Mammary epithelial cell (primary cell): ENCODE measurements around the gene MSMP.

Experiments
- EZH2 ChIP-seq: IDR thresholded peaks from 2 replicates; pipeline ENCODE4 v1.6.1; 2012; ENCODE audit warnings: low read length, inconsistent platforms, borderline replicate concordance
- TF ChIP-seq, protein P1 (sequence below), 2 donors: IDR thresholded peaks in 1 of 2; conservative IDR thresholded peaks in 1 of 2; 2 replicates each; pipeline ENCODE4 v1.5.1; 2011 to 2012; ENCODE audit warnings: inconsistent platforms in 2 of 2, low read length in 2 of 2, mild to moderate bottlenecking in 2 of 2, control low read depth in 1 of 2, low read depth in 1 of 2; ENCODE audit not compliant: insufficient read depth in 1 of 2; ENCODE audit errors: extremely low read depth in 1 of 2

DNA sequence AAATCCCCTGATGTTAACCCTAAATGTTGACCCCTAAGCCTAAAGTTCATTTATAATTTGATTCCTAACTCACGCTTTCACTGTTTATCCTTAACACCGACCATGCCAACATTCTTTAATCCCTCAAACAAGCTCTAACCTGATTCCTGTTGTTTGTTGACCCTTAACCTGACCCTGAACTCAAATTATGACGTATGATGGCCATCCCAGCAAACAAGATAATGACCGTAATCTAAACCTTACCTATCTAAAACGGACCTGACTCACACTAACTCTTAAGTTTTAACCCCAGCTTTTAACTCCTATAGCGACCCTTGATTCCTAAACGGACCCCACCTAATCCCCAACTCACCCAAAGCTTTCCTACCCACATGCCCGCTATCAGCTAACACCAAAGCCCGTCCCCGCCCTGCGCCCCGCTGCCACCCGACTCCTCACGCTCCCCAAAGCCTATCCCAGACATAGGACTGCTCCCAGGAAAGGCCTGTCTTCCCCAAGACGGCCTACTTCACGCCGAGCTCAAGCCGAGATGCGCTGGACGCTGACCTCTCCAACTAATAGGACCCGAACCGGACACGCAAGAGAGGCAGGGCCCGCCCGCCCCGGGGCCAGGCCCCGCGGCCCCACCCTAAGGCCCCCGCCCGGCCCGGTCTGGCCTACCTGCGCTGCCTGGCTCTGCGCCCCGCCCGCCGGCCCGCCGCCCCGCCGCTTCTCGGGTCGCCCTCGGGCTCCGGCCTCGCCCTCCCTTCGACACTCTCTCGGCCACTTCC lies 22.5 kb downstream of the MSMP start:
- TF ChIP-seq, protein P1, sequence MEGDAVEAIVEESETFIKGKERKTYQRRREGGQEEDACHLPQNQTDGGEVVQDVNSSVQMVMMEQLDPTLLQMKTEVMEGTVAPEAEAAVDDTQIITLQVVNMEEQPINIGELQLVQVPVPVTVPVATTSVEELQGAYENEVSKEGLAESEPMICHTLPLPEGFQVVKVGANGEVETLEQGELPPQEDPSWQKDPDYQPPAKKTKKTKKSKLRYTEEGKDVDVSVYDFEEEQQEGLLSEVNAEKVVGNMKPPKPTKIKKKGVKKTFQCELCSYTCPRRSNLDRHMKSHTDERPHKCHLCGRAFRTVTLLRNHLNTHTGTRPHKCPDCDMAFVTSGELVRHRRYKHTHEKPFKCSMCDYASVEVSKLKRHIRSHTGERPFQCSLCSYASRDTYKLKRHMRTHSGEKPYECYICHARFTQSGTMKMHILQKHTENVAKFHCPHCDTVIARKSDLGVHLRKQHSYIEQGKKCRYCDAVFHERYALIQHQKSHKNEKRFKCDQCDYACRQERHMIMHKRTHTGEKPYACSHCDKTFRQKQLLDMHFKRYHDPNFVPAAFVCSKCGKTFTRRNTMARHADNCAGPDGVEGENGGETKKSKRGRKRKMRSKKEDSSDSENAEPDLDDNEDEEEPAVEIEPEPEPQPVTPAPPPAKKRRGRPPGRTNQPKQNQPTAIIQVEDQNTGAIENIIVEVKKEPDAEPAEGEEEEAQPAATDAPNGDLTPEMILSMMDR (conservative IDR thresholded peaks at IDR 0.05 in 1 of 2, IDR thresholded peaks at IDR 0.05 in 1 of 2; ENCODE audit: extremely low read depth in 1 of 2, insufficient read depth in 1 of 2, low read depth in 1 of 2, low read length in 2 of 2): no peak
- no peak for TF ChIP-seq EZH2
